K562 (cell line): ENCODE measurements around the gene SLC29A3. TPM values are rescaled to one million over a fixed set of nuclear protein-coding genes. Genes with fewer than 3 reads are reported as not detected.

Experiments used
- C11orf30 ChIP-seq: fragments of 450-650 bp; IDR thresholded peaks from 2 replicates; pipeline ENCODE4 v1.6.1; 2016; ENCODE audit warnings: low read depth, mild to moderate bottlenecking
- CBFA2T3 ChIP-seq: fragments of 450-650 bp; IDR thresholded peaks from 2 replicates; pipeline ENCODE4 v1.6.1; 2017
- CCAR2 ChIP-seq: fragments of 200-400 bp; formaldehyde crosslinking; IDR thresholded peaks from 2 replicates; pipeline ENCODE4 v1.6.1; 2017; ENCODE audit warnings: mild to moderate bottlenecking, low read depth, low read length
- CHD1 ChIP-seq: fragments of 200-600 bp; sonication (generic); IDR thresholded peaks from one replicate; pipeline ENCODE4 v1.6.1; 2012; ENCODE audit warnings: mild to moderate bottlenecking, moderate library complexity, low read length, inconsistent platforms
- CHD2 ChIP-seq: IDR thresholded peaks from 2 replicates; pipeline ENCODE4 v1.6.1; 2011; ENCODE audit warnings: low read depth, low read length
- KAT8 ChIP-seq: fragments of 450-650 bp; IDR thresholded peaks from 2 replicates; pipeline ENCODE4 v1.6.1; 2016; ENCODE audit warnings: low read depth, mild to moderate bottlenecking
- MEF2D ChIP-seq: conservative IDR thresholded peaks from 2 replicates; pipeline ENCODE4 v1.6.1; 2016; ENCODE audit warnings: low read depth, missing genetic modification characterization, missing compliant biosample characterization
- MTF1 ChIP-seq: fragments of 250-450 bp; sonication (Bioruptor Pico); IDR thresholded peaks from 2 replicates; pipeline ENCODE4 v1.9.0; 2021; ENCODE audit warnings: moderate library complexity, mild to moderate bottlenecking, inconsistent platforms, borderline replicate concordance
- PRPF4 ChIP-seq: fragments of 200-400 bp; formaldehyde crosslinking; IDR thresholded peaks from one replicate; pipeline ENCODE4 v1.6.1; 2017; ENCODE audit warnings: low read length, low read depth, mild to moderate bottlenecking; ENCODE audit not compliant: insufficient read depth, poor library complexity, severe bottlenecking
- ZNF239 ChIP-seq: fragments of 250-450 bp; sonication (Bioruptor Pico); IDR thresholded peaks from 2 replicates; pipeline ENCODE4 v1.4.0; 2020; ENCODE audit warnings: mild to moderate bottlenecking
- ZNF57 ChIP-seq: fragments of 450-650 bp; formaldehyde crosslinking; IDR thresholded peaks from 2 replicates; pipeline ENCODE4 v1.4.0; 2020; ENCODE audit warnings: mild to moderate bottlenecking, moderate library complexity
- polyA plus RNA-seq, 8 experiments: library from polyadenylated mRNA; depleted of rRNA in 4 of 8; stranded (reverse) in 5 of 8; unstranded in 3 of 8; fragments of >200 nt; fragmentation: Nextera tagmentation in 2 of 8; fragmentation: Illumina TruSeq in 1 of 8; extraction: Ambion mirVana in 2 of 8; extraction: Trizol in 1 of 8; gene quantifications; 2 replicates each; pipeline versions ENCODE4 v1.2.1 to v1.2.3, GENCODE V29; 2011 to 2014; ENCODE audit warnings: inconsistent platforms in 1 of 8, missing spikeins in 1 of 8
- total RNA-seq, 7 experiments: library from RNA; depleted of rRNA in 6 of 7; stranded (reverse); fragments of >200 nt in 6 of 7; fragmentation: Illumina TruSeq in 2 of 7; extraction: Trizol in 2 of 7; gene quantifications; 2 replicates each; pipeline versions ENCODE4 v1.2.1 to v1.2.3, GENCODE V29; 2011 to 2021; ENCODE audit warnings: low replicate concordance in 1 of 7
- TF ChIP-seq, protein P1 (sequence below): sonication (generic); formaldehyde crosslinking; IDR thresholded peaks from 2 replicates; pipeline ENCODE4 v1.8.0; 2023; ENCODE audit warnings: missing genetic modification reagents, mild to moderate bottlenecking, borderline replicate concordance
- TF ChIP-seq, protein P2 (sequence below): fragments of 450-650 bp; IDR thresholded peaks from 2 replicates; pipeline ENCODE4 v1.6.1; 2014; ENCODE audit warnings: low read depth, mild to moderate bottlenecking, moderate library complexity, borderline replicate concordance
- TF ChIP-seq, protein P3 (sequence below): fragments of 250-450 bp; sonication (Bioruptor Pico); IDR thresholded peaks from 2 replicates; pipeline ENCODE4 v1.8.0; 2022; ENCODE audit warnings: moderate library complexity, mild to moderate bottlenecking, inconsistent platforms
- TF ChIP-seq, protein P4 (sequence below): fragments of 450-650 bp; formaldehyde crosslinking; IDR thresholded peaks from 2 replicates; pipeline ENCODE4 v1.4.0; 2020; ENCODE audit warnings: mild to moderate bottlenecking, mixed read lengths

Gene SLC29A3
- total and polyA plus RNA-seq, 9 of the 15 experiments (the other 6 are each of a cell fraction or from before 2014, with no cell fraction given), result 2.1 to 10.7 (median 4.6) TPM

DNA sequence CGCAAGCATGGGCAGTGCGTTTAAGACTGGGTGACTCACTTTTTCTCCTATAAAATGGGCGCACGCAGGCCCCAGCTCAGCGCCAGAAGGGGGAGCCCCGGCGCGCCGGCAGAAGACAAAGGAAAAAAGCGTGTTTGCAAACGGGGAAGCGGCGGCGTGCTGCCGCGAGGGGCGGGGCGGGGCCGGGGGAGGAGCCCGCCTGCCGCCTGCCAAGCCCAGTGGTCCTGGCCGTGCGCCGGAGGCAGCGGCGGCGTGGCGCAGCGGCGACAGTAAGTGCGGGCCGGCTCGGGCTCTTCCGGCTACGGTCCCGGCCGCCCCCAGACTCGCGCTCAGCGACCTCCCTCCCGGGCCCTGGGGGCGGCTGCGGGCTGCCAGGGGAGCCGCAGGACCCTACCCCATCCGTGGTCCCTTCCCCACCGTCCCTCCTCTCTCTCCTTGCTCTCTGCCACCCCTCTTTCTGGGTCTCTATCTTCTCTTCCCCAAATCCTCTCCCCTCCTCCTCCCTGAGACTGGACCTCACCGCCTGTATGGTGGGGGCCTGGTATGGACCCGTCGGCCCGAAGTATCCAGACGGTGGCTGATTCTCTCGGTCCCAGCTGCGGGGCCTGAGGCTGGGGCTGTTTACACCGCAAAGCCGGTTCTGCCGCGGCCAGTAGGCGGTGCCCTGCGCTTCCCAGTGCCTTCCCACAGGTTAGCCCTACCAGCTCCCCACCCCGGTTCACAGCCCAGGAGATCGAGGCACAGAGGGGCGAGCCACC, at the start of gene SLC29A3 (continued):
- TF ChIP-seq C11orf30 (no peak), CHD1 (no peak), MEF2D (no peak), CHD2 (no peak), CBFA2T3 (no peak), PRPF4 (no peak), CCAR2 (no peak), ZNF239 (CRISPR knock-in tag) (peak; percentile 19; the same call in 1 of the 2 replicates), ZNF57 (CRISPR knock-in tag) (no peak), KAT8 (no peak), MTF1 (CRISPR knock-in tag) (no peak)
- TF ChIP-seq, protein P1, sequence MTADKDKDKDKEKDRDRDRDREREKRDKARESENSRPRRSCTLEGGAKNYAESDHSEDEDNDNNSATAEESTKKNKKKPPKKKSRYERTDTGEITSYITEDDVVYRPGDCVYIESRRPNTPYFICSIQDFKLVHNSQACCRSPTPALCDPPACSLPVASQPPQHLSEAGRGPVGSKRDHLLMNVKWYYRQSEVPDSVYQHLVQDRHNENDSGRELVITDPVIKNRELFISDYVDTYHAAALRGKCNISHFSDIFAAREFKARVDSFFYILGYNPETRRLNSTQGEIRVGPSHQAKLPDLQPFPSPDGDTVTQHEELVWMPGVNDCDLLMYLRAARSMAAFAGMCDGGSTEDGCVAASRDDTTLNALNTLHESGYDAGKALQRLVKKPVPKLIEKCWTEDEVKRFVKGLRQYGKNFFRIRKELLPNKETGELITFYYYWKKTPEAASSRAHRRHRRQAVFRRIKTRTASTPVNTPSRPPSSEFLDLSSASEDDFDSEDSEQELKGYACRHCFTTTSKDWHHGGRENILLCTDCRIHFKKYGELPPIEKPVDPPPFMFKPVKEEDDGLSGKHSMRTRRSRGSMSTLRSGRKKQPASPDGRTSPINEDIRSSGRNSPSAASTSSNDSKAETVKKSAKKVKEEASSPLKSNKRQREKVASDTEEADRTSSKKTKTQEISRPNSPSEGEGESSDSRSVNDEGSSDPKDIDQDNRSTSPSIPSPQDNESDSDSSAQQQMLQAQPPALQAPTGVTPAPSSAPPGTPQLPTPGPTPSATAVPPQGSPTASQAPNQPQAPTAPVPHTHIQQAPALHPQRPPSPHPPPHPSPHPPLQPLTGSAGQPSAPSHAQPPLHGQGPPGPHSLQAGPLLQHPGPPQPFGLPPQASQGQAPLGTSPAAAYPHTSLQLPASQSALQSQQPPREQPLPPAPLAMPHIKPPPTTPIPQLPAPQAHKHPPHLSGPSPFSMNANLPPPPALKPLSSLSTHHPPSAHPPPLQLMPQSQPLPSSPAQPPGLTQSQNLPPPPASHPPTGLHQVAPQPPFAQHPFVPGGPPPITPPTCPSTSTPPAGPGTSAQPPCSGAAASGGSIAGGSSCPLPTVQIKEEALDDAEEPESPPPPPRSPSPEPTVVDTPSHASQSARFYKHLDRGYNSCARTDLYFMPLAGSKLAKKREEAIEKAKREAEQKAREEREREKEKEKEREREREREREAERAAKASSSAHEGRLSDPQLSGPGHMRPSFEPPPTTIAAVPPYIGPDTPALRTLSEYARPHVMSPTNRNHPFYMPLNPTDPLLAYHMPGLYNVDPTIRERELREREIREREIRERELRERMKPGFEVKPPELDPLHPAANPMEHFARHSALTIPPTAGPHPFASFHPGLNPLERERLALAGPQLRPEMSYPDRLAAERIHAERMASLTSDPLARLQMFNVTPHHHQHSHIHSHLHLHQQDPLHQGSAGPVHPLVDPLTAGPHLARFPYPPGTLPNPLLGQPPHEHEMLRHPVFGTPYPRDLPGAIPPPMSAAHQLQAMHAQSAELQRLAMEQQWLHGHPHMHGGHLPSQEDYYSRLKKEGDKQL, result no peak; the same call in 1 of the 2 replicates
- TF ChIP-seq, protein P2, sequence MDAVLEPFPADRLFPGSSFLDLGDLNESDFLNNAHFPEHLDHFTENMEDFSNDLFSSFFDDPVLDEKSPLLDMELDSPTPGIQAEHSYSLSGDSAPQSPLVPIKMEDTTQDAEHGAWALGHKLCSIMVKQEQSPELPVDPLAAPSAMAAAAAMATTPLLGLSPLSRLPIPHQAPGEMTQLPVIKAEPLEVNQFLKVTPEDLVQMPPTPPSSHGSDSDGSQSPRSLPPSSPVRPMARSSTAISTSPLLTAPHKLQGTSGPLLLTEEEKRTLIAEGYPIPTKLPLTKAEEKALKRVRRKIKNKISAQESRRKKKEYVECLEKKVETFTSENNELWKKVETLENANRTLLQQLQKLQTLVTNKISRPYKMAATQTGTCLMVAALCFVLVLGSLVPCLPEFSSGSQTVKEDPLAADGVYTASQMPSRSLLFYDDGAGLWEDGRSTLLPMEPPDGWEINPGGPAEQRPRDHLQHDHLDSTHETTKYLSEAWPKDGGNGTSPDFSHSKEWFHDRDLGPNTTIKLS, result 0 out of 2 replicates have a peak, but pooled peaks have one; percentile 55
- TF ChIP-seq, protein P3, sequence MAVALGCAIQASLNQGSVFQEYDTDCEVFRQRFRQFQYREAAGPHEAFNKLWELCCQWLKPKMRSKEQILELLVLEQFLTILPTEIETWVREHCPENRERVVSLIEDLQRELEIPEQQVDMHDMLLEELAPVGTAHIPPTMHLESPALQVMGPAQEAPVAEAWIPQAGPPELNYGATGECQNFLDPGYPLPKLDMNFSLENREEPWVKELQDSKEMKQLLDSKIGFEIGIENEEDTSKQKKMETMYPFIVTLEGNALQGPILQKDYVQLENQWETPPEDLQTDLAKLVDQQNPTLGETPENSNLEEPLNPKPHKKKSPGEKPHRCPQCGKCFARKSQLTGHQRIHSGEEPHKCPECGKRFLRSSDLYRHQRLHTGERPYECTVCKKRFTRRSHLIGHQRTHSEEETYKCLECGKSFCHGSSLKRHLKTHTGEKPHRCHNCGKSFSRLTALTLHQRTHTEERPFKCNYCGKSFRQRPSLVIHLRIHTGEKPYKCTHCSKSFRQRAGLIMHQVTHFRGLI (CRISPR knock-in tag), result no peak
- TF ChIP-seq, protein P4, sequence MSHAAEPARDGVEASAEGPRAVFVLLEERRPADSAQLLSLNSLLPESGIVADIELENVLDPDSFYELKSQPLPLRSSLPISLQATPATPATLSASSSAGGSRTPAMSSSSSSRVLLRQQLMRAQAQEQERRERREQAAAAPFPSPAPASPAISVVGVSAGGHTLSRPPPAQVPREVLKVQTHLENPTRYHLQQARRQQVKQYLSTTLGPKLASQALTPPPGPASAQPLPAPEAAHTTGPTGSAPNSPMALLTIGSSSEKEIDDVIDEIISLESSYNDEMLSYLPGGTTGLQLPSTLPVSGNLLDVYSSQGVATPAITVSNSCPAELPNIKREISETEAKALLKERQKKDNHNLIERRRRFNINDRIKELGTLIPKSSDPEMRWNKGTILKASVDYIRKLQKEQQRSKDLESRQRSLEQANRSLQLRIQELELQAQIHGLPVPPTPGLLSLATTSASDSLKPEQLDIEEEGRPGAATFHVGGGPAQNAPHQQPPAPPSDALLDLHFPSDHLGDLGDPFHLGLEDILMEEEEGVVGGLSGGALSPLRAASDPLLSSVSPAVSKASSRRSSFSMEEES, result no peak
